GM19023 (cell line): ENCODE measurements around the gene RPTOR.

Experiments used
- ATAC-seq: cut with Tn5 transposase; IDR thresholded peaks from one replicate; pipeline ENCODE4 v1.9.1; 2021; ENCODE audit warnings: mild to moderate bottlenecking, moderate library complexity; ENCODE audit not compliant: unreplicated experiment

RPTOR gene

DNA sequence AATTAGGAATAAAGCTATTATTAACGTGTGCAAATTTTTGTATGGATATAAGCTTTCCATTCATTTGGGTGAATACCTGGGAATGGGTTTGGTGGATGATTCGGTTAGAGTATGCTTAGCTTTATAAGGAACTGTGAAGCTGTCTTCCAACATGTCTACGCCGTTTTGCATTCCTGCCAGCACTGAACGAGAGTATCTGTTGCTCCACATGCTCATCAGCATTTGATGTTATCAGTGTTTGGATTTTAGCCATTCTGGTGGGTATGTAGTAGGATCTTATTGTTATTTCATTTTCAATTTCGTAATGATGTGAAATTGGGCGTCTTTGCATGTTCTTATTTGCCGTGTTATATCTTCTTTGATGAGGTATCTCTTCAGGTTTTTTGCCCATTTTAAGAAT is 168.0 kb downstream of the RPTOR start:
- no peak for ATAC-seq

DNA sequence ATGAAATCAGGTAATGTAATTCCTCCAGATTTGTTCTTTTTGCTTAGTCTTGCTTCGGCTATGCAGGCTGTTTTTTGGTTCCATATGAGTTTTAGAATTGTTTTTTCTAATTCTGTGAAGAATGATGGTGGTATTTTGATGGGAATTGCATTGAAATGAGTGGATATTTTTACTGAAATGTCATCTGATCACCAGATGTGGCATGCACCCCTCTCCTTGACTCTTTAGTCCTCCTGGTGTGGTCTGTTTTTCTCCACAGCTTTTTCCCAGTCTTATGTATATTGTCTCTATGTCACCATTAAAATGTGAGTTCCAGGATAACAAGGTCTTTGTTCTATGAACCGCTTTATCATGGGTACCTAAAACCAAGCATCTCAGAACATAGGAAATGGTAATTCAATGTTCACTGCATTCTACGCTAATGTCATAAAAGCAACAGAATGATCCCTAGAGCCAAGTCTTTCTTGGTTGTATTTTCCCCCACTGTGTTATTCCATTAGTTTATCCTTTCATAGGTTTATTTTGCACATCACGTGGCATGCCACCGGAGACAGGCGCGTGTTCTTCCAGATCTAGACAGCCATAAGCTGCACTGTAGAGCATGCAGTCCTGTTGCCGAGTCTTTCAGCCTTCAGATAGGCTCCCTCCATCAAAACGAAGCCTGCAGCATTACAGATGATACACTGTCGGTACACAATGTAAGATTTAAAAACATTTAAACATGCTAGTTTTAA is 172.5 kb downstream of the RPTOR start:
- ATAC-seq, result no peak

DNA sequence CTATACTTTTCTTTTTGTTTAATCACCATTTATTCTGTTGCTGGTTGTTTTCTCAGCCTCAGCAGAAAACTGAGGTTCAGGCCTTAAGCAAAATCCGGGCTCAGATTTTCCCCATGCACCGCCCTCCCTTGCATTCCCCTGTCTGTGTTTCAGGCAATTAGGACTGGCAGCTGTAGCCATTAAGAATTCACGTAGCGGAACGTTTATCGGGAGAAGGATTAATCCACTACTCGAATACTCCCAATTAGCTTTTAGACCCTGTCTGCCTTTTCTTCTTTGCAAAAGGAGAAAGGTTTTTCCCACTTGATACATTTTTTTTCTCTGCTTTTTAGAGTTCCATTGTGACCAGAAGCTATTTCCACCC is 173.1 kb downstream of the RPTOR start:
- ATAC-seq, result no peak

DNA sequence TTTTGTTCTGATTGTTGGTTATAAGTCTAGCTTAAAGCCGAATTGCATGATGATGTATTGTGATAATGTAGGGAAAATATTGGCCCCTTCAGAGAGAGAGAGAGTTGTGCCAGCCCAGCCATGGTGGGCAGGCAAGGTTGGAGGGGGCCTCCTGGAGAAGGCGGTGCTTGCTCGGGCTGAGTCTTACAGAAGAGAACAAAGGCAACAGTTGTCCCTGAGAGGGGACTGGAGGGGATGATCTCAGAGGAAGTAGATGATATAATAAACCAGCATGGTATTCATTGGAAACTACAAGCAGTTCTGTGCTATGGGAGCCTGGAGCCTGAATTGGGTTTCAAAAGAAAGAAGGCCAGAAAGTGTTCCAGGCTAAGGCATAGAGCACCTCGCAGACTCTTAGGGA is 173.8 kb downstream of the RPTOR start:
- no peak for ATAC-seq

DNA sequence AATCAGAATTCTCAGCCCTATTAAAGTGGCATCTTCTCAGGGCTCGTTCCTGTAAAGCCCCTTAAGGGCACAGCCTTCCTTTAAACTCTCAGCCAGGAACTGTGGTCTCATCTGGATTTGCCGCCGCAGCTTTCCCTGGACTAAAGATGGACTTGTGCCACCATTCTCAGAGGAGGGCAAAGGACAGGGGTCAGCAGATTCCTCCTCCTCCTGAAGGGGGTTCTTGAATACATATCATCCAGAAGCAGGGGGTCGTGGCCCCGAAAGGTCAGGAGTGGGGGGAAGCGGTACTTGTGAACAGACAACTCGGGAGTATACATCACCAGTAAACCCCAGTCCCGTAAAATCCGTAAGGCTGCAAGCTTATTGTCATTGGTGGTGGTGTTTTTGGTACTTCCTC is 174.8 kb downstream of the RPTOR start:
- ATAC-seq, result no peak

DNA sequence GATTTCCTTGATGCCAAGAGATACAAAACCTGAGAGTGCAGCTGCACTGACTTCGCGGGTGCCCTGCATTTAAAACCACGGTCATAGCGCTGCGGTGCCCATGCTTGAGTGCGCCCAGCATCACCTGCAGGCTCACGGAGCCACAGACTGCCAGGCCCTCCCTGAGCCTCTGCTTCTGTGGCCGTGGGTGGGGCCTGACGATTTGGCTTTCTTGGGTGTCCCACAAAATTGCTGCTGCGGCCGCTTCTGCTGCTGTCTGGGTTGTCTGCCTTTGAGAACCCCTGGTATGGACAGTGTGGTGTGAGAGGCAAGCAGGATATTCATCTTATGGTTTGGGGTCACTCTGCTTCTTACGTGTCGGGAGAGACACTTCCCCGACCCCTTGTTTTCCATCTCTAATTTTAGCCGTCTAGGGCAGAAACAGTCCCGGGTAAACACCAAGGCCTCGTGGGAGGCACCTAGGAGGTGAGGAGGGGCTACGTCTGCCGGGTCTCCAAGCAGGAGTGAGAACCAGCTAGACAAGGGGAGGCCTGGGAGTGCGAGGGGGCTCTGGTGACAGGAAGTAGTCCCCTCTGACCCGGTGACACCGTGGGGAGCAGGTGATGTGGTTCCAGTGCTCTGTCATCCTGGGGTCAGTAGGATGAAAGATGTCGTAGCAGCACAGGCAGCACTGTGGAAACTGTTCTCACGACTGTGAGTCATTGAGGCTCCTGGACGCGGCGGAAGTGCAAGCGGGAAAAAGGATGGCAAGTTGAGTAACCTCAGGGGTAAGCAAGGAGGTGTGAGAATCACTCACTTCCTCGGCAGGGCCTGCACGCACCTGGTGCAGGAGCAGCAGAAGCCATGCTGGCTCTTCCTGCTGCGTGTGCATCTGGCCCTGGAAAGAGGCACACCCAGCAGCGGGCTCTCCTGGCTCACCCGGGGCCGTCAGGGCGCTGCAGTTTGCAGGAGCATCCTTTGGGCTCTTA is 176.3 kb downstream of the RPTOR start:
- no peak for ATAC-seq

DNA sequence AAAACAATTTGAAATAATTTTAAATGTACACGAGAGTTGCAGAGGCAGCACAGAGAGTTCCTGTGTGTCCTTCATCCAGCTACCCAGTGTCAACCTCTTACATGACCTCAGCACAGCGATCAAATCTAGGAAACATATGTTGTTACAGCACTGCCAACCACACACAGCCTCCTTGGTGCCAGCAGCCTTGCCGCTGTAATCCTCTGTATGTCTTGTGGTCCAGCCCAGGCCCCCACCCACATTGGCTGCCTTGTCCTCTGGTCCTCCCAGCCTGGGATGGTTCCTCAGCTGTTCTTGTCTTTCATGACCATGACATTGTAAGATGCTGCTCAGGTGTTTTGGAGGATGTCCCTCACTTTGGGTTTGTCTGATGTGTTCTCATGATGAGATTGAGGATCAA is 178.0 kb downstream of the RPTOR start:
- no peak for ATAC-seq

DNA sequence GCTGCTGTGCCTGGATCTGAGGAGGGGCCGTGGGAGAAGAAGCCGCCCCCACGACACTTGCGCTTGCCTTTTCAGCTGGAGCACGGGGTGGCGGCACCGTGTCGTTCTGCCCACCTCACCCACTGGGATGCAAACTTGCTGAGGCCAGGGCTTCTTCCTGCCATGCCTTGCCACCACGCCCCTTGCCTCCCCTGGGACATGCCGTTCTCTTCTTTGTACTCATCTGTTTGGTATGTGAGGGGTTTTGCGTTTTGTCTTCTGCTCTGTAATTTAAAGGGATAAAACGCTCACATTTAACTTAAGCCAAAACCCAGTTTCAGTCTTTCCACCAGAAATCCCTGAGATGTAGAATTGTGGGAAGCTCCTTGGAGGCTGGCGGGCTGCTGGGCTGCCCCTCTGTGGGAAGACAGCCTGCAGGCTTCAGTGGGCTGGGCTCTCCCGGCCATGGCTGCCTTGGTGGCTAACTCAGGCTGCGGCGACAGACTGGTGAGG is 180.2 kb downstream of the RPTOR start:
- ATAC-seq, result no peak

DNA sequence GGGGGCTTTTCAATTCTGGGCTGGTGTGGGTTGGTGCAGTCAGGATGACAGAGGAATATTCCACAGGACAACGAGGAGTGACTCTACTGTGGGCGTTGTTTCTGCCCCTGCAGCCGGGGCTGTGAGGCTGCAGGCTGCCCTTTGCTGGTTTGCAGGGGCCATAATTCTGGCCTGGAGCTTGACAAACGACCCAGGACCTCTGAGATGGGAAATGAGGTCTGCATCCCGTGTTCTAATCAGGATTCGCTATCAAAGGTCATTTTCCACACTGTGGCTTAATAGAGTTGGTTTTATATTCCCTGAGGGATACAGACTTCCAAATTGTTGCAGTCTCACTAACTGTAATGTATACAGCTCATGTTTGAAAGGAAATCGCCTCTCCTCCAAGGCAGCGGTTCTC is 180.9 kb downstream of the RPTOR start:
- ATAC-seq, result no peak

DNA sequence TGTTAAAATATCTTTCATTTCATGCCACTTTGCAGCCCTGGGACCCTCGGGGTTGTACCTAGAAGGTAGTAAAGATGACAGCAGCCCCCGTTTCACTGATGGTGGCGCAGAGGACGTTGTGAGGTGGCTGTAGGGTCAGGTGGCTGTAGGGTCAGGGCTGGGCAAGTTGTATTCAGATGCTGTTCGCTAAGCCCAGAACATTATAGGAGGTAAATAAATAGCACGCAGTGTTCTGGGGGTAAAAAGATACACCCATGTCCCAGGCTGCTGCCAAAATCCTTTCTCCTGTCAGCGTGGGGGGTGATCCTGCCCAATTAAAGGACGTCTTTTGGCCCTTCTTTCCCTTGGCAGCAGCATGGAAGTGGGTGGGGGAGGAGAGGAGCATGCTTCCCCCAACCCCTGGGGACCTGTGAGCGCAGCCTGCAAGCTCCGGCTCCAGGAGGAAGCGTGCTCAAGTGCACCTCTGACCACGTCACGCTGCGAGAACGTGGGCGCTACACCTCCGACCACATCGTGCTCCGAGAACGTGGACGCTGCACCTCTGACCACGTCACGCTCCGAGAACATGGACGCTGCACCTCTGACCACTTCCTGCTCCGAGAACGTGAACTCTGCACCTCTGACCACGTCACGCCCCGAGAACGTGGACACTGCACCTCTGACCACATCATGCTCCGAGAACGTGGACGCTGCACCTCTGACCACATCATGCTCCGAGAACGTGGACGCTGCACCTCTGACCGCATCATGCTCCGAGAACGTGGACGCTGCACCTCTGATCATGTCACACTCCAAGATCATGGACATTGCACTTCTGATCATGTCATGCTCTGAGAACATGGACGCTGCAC is 182.1 kb downstream of the RPTOR start:
- no peak for ATAC-seq

DNA sequence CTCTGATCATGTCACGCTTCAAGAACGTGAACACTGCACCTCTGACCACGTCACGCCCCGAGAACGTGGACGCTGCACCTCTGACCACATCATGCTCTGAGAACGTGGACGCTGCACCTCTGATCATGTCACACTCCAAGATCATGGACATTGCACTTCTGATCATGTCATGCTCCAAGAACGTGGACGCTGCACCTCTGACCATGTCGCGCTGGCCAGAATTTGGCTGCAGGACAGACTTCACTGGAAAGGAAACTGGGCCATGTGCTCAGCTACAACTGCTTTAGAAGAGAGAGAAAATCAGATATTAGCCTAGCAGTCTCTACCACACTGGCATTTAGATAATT is 182.7 kb downstream of the RPTOR start:
- ATAC-seq, result no peak

DNA sequence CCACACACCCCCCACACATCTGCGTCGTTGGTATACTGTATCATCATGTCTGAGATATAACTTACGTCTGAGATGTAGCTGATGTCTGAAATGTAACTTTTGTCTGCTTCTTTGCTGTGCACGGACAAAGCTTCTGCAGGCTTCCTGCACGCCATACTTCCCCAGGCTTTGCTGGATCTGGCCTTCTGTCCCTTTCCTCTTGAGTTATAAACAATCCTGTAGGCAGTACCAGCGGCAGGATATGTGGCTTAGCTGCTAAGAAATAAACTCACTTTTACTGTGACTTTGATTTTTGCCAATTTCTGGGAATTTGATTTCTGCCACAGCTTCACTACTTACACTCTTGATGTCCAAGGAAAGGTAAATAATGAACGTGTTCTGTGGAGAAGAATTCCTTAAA is 184.4 kb downstream of the RPTOR start:
- no peak for ATAC-seq

DNA sequence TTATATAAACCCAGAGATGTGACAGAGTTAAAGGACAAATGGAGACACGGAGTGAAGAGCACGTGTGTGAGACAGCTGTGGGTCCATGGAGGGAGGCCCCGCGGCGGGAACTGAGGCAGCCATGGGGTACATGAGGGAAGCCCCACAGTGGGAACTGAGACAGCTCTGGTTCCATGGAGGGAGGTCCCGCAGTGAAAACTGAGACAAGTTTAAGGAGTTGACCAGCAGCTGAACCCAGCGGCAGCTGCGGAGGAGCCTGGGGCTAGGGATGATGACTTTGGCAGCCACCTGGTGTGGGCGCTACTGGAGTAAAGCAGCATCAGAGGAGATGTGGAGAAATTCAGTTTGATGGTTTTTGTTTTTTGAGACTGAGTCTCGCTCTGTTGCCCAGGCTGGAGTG is 185.1 kb downstream of the RPTOR start:
- no peak for ATAC-seq

DNA sequence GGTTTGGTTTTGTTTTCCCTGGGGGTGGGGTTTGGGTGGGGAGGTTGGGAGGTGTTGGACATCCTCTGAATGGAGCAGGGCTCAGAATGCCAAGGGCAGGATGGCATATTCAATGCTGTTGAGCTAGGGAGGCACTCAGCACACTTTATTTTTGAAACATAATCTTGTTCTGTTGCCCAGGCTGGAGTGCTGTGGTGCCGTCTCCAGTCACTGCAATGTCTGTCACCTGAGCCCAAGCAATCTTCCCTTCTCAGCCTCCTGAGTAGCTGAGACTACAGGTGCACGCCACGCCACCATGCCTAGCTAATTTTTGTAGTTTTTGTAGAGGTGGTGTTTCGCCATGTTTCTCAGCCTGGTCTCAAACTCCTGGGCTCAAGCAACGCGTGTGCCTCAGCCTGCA is 186.1 kb downstream of the RPTOR start:
- no peak for ATAC-seq

DNA sequence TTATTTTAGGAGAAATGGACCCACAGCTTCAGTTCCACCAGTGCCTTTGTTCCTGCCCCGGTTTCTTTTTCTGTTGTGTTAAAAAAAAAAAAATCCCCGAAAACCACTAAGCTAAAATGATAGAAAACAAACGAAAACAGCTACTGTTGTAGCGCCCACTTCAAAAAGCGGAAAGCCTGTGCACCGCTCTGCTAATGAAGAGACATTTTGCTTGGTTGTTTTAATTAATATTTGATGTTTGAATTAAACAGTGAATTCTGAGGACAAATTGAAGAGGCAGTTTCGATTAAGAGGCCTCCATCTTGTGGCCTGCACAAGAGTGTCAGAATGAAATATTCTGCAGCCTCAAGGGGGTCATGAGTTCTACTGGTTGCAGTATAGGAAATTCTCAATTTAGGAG is 186.7 kb downstream of the RPTOR start:
- ATAC-seq, result no peak

DNA sequence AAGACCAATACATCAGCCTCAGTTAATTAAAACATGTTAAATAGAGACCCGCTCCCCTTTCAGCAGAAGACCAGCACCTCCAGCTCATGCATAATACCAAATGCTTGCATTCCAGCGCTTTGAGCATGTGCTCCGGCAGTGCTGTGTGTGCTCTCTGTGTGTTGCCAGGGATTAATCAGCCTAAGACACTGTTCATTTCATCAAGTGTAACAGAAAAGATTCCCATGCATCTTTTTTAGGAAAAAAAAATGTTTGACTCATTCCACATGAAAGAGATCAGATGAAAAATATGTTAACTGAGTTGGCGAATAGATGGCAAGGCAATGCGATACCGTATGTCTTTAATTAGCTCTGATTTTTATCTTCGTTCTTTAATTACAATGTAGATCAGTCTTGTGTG is 187.6 kb downstream of the RPTOR start:
- ATAC-seq, result no peak

DNA sequence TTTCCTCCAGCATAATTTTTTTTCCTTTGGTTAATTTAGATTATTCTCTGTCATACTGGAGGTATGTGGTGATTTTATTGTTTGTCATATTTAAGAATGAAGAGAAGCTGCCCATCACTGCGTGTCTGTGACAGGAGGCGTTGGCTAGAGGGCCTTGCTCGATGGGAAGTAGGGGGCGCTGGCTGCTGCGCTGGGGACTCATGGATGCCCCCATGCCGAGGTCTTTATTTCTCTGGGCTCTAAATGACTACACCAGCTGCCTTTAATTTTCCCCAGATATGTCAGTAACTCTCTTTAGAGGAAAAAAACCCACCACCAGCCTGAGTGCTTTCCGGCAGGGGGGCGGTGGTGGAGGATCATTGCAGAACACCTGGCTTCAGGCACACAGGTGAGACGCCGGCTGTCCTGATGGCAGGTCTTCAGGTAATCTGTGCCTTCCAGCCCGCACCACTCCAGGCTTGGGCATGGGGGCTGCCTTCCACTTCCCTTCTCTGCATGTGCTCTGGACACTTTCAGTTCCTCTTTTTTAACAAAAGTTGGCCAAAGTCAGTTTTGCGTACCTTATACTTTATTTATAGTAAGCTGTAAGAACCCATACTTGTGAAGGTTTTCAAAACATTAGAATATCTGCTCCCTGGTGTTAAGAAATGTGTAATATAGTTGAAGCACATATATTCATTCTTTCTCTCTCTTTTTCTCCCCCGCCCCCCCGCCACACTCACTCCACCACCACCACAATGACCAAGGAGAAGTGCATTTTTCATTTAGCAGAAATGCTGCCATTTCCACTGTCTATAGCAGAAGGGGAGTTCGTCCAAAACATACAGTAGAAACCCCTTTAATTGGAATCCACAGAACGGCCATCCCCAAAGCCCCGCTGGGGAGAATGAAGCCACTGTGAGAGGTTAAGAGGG is 192.7 kb downstream of the RPTOR start:
- no peak for ATAC-seq

DNA sequence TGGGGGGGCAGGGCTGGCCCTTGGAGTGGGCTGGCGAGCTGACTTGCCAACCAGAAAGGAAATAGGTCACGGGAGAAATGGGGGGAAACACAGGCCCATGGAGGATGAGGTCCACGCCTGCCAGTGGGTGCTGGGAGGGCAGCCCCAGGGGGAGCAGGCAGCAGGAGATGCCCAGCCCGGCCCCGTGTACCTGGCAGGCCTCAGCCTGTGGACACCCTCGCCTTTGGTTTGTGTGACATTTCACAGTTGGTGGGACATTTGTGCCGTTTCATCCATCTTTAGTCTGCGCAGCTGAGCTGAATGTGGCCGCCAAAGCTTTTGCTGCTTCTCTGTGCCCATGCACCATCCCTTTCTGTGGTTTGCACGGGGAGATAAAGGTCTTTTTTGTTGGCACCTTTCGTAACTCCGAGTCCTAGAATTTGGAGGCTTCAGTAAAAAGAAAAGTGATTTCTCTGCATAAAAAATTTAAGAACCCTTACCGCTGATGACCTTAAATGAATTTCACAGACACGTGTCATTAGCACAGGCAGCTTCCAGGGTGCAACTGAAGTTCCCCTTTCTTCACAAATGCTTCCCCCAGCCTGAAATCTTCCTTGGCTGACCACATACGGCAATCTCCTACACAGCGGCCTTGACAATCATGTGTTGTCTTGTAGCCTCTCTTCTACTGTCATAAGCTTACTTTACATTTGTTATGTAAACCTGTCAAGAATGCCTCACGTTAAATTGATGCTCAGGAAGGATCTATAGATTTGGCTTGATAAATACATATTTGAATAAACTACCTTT is 193.6 kb downstream of the RPTOR start:
- ATAC-seq, result no peak

DNA sequence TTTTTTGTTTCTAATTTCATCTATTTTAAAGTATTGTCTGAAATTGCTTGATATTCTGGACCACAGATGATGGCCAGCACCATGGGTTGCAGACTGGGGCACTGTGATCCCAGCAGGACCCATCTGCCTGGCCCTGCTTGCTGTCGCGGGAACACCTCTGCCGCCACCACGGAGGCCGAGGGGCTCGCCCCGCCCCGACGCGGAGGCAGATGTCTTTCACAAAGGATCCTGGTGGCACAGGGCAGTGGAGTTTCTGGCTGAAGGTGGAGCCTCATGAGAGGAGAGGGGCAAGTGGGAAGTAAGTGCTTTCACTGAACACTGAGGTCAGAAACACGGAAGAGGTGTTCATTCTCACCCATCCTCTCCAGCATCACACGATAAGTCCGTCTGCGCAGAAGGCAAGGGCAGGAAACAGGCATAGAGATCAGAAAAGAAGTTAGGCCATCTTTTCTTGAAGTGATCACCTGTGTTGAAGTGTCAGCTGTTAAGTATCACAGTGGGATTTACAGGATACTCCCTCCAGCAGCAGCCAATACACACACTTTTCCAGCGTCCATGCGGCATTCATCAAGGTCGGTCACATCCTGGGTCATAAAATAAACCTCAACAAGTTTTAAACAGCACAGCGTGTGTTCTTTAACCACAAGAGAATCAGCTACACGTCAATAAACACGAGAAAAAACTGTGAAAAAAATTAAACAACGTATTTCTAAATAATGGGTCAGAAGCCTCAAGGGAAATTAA is 194.5 kb downstream of the RPTOR start:
- no peak for ATAC-seq
